Activated T-helper 2 cell treated with anti-CD3 and anti-CD28 coated beads, Interferon-gamma antibody, Interleukin-2, Interleukin-4, amounts not matched to agents 10 μg/mL and 5 μg/mL and 100 μg/mL, durations not matched to agents 14 hours and 24 hours and 36 hours (primary cell): ENCODE data around the gene HDAC11. TPM values are rescaled to one million over a fixed set of nuclear protein-coding genes. Genes with fewer than 3 reads are reported as not detected.
"Not testable (repeated sequence)": the region's sequence is repeated elsewhere in the genome, so short reads cannot be mapped to it uniquely, and the experiment has no call there.

Source experiments
- DNase-seq: peaks from one replicate; pipeline ENCODE4 v3.0.0; 2021; ENCODE audit warnings: low spot score
- H3K27ac Mint-ChIP-seq: one replicate; pipeline ENCODE4 v1.8.0; 2021; ENCODE audit warnings: mixed read lengths
- H3K27me3 Mint-ChIP-seq: one replicate; pipeline ENCODE4 v1.8.0; 2021; ENCODE audit warnings: low read depth, mixed read lengths
- H3K36me3 Mint-ChIP-seq: one replicate; pipeline ENCODE4 v1.8.0; 2021; ENCODE audit warnings: low read depth, mixed read lengths
- H3K4me1 Mint-ChIP-seq: one replicate; pipeline ENCODE4 v1.8.0; 2021; ENCODE audit warnings: low read depth, mixed read lengths
- H3K4me3 Mint-ChIP-seq: one replicate; pipeline ENCODE4 v1.8.0; 2021; ENCODE audit warnings: low read depth, mild to moderate bottlenecking, moderate library complexity, mixed read lengths
- H3K9me3 Mint-ChIP-seq: one replicate; pipeline ENCODE4 v1.8.0; 2021; ENCODE audit warnings: mixed read lengths
- intact Hi-C: fragments of 100-400 bp; cut with micrococcal nuclease; formaldehyde crosslinking; loops from one replicate; pipeline ENCODE4 v1.15.1; 2023
- total RNA-seq: library from RNA; stranded (reverse); gene quantifications from 2 replicates; pipeline ENCODE4 v1.2.3, GENCODE V29; 2022

The HDAC11 gene
- total RNA-seq, 1 donor from 2014 or later, result 2.6 TPM

DNA sequence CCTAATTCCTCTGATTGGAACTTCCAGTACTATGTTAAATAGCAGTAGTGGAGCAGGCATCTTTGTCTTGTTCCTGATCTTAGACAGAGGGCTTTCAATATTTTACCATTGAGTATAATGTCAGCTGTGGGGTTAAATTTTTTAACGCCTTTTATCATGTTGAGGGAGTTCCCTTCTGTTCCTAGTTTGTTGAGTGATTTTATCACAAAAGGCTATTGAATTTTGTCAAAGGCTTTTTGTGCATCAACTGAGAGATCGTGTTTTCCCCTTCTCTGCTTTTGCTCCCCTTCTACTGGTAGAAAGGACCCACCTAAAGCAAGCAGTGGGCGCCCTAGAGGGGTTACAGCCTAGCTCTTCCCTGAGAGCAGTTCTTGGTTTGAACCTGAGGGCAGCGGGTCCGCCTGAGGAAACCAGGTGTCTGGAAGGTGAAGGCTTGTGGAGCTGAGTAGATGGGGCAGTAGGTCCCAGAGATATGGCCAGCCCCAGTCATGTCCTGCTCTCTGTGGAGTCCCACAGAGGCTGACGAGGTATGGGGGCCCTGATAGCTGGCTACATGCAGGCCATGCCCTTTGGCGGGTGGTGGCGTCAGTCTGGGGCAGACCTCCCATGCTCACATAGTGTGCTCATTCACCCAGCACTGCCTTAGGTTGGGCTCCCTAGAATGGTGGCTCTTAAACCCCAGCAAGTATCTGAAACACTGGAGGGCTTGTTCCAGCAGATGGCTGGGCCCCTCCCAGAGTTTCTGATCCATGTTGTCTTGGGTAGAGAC, 11.3 kb downstream of the HDAC11 start:
- intact Hi-C loops, result no loop called here
- Mint-ChIP-seq H3K4me1 (no peaks in the 10 kb centered on the region), H3K27ac (no peak overlapping the region), H3K4me3 (no peak overlapping the region), H3K9me3 (no peaks in the 10 kb centered on the region), H3K36me3 (no peaks in the 10 kb centered on the region), H3K27me3 (no peaks in the 10 kb centered on the region)
- no peak for DNase-seq

DNA sequence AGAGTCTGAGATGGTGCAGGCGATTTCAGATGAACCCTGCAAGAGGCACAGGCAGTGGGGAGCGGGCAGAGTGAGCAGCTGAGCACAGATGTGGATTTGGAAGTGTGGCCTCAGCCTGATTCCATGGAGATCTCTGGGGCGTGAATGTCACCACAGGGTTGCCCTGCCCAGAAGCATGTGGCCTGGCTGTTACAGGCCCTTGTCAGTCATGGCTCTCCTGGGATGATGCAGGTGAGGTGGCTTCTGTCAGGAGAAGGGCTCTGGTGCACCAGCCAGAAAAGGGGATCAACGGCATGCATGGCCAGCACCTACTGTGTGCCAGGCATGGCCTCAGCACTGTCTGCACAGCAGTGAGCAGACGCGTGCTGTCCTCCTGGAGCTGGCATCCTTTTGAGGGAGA, 11.9 kb downstream of the HDAC11 start:
- Mint-ChIP-seq H3K4me3 (no peak overlapping the region), H3K27ac (no peak overlapping the region), H3K4me1 (no peaks in the 10 kb centered on the region), H3K27me3 (no peaks in the 10 kb centered on the region), H3K36me3 (no peaks in the 10 kb centered on the region), H3K9me3 (no peaks in the 10 kb centered on the region)
- intact Hi-C loops, result no loop called here
- DNase-seq, result no peak

DNA sequence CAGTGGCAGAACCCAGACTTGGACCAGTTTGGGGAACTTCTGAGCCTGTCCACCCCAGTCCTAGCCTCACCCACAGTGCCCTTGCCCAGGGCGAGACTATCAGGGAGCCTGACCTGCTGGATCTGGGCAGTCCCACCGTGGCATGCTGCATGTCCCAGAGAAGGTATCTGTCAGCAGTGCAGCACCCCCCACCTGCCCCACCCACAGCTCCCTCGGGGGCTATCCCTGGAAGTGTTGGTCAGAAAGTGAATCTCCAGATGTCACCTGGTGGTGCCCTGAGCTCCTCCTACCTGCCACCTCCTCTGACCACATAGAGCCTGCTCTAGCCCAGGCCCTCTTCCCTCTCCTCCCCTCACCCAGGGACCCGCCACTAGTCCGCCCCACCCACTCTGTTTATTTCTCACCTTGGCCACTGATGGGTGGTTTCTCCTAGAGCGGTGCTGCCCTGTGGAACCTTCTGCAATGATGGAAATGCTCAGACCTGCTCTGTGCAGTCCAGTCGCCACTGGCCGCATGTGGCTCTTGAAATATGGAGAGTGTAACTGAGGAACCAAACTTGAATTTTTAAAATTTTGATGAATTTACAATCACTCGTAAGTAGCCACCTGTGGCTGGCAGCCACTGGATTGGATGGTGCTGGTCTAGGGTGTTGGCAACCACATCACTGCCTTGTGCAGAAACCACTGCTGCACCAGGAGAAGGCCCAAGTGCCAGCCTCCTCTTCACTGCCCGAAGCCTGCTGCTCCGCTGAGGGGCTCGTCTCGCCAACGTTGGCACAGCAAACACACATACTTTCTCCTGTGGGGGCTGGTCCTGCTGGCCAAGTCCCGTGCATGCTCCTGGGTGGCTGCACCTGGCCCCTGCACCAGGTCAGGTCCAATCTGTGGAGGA, 13.1 kb downstream of the HDAC11 start:
- no peak for DNase-seq
- peaks cover 2% of the 10 kb centered on the region for H3K4me1 Mint-ChIP-seq
- no peaks in the 10 kb centered on the region for H3K9me3 Mint-ChIP-seq
- no peak overlapping the region for H3K4me3 Mint-ChIP-seq
- no peaks in the 10 kb centered on the region for H3K27me3 Mint-ChIP-seq
- no peaks in the 10 kb centered on the region for H3K36me3 Mint-ChIP-seq
- H3K27ac Mint-ChIP-seq, result no peak overlapping the region
- intact Hi-C loops, result no loop called here

DNA sequence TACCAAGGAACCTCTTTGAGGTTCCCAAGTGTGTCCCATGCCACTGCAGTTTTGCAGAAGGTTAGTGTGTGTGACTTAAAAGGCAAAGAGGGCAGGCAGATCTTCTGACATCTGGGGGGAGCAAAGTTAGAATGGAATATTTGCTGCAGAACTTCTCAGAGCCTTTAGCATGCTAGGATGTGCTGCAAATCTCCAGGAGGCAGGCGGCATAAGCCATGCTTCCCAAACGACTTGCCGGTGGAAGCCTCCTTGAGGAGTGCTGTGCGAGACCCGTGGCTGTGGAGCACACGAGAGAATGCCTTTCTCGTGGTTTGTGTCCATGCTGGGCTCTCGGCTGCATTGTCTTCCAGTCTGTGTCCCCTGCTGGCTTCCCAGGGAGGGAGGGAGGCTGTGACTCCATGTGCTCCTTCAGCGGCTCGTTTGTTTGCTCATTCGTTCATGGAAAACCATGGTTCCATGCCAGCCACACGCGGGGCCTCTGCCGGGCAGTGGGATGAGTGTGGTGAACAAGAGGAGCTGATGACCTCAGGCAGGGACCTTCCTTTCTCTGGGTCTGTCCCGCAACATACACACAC, 13.8 kb downstream of the HDAC11 start:
- no peak overlapping the region for H3K4me3 Mint-ChIP-seq
- intact Hi-C loops, result no loop called here
- H3K4me1 Mint-ChIP-seq, result peaks cover 2% of the 10 kb centered on the region
- no peaks in the 10 kb centered on the region for H3K27me3 Mint-ChIP-seq
- H3K36me3 Mint-ChIP-seq, result no peaks in the 10 kb centered on the region
- H3K27ac Mint-ChIP-seq, result no peak overlapping the region
- H3K9me3 Mint-ChIP-seq, result no peaks in the 10 kb centered on the region
- no peak for DNase-seq

- H3K27me3 Mint-ChIP-seq, result no peaks in the 10 kb centered on the region
- intact Hi-C loops, result no loop called here
- DNase-seq, result no peak
- no peak overlapping the region for H3K27ac Mint-ChIP-seq
- no peaks in the 10 kb centered on the region for H3K9me3 Mint-ChIP-seq
- H3K4me1 Mint-ChIP-seq, result peaks cover 2% of the 10 kb centered on the region
- no peaks in the 10 kb centered on the region for H3K36me3 Mint-ChIP-seq
- no peak overlapping the region for H3K4me3 Mint-ChIP-seq
Observed at GRCh38 chr3:13494463-13495350, 14.6 kb downstream of the HDAC11 start.

DNA sequence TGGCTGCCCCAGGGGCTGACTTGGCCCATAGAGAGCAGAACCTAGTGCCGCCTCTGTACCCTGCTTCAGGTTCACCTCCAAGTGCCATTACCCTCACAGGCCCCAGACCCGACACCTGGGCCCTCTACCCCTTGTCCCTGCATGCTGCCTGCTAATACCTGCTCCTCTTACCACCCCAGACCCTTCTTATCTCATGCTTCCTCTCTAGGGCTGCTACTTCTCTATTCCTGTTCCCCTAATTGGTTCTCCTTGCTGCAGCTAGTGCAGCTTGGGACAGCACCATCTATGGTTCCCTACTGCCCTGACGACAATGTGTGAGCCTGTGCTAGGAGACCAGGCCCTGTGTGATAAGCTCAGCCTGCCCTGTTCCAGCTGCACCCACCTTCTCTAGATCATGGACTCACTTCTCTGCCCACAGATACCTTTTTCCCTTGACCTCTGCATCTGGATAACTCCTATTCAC, 15.3 kb downstream of the HDAC11 start:
- no peaks in the 10 kb centered on the region for H3K36me3 Mint-ChIP-seq
- H3K27me3 Mint-ChIP-seq, result no peaks in the 10 kb centered on the region
- peaks cover 2% of the 10 kb centered on the region for H3K4me1 Mint-ChIP-seq
- intact Hi-C loops, result no loop called here
- H3K27ac Mint-ChIP-seq, result no peak overlapping the region
- no peaks in the 10 kb centered on the region for H3K9me3 Mint-ChIP-seq
- no peak for DNase-seq
- no peak overlapping the region for H3K4me3 Mint-ChIP-seq

DNA sequence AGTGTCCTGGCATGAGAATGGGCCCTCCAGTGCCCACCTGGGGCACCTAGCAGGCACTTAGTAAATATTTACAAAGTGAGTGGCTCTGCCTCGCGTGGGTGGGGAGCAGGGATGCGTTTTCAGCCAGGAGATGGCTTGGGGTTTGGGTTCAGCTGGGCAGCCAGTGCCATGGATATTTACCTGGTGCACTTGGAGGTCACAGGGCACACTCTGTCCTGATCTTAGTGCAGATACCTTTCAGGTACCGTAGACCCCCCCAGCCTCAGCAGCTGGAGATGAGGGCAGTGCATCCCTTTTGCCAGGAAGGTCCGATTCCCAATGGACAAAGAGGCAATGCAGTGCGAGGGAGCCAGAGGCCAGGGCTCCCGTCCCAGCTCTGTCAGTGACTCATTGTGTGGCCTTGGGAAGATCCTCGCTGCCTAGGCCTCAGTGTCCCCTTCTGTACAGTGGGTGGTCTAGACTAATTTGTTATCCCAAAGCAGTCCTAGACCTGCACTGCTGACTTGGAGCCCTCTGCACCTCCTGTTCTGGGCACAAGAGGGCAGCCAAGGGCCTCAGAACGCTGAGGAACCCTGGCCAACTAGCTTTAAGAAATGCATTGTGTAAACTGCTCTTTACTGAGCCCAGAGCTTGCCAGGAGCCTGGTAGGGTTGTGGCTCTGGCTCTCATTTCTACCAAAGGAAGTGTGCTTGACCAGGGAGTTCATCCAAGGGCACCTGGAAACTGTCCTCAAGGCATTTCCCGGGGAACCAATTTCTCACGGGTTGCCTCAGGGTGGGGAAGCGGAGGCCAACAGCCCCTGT, 16.0 kb downstream of the HDAC11 start:
- H3K27me3 Mint-ChIP-seq, result no peaks in the 10 kb centered on the region
- DNase-seq, result peak; percentile 60
- H3K4me3 Mint-ChIP-seq, result no peak overlapping the region
- H3K9me3 Mint-ChIP-seq, result no peaks in the 10 kb centered on the region
- peaks cover 2% of the 10 kb centered on the region for H3K4me1 Mint-ChIP-seq
- intact Hi-C loops, result loop anchor here (1.0 kb wide), 1 partner anchor 152 kb away; no protein-coding TSS in a partner anchor
- no peaks in the 10 kb centered on the region for H3K36me3 Mint-ChIP-seq
- H3K27ac Mint-ChIP-seq, result no peak overlapping the region

DNA sequence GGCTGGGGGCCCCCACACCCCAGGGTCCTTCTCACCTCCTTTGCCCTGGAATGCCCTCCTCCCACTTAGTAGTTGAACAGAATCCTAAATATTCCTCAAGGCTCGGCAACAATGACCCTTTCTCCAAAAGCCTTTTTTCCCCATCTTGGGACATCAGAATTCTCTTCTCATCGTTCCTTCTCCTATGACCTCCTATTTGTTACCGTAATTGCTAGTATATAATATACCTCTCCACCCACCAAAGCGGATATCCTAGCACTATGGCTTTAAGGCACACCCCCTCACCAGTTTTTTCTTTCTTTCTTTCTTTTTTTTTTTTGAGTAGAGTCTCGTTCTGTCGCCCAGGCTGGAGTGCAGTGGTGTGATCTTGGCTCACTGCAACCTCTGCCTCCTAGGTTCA, 16.8 kb downstream of the HDAC11 start:
- Mint-ChIP-seq H3K9me3 (no peaks in the 10 kb centered on the region), H3K27ac (no peak overlapping the region), H3K4me3 (no peak overlapping the region), H3K4me1 (peaks cover 2% of the 10 kb centered on the region), H3K36me3 (no peaks in the 10 kb centered on the region), H3K27me3 (no peaks in the 10 kb centered on the region)
- intact Hi-C loops, result loop anchor here (1.0 kb wide), 1 partner anchor 151 kb away; no protein-coding TSS in a partner anchor
- no peak for DNase-seq

DNA sequence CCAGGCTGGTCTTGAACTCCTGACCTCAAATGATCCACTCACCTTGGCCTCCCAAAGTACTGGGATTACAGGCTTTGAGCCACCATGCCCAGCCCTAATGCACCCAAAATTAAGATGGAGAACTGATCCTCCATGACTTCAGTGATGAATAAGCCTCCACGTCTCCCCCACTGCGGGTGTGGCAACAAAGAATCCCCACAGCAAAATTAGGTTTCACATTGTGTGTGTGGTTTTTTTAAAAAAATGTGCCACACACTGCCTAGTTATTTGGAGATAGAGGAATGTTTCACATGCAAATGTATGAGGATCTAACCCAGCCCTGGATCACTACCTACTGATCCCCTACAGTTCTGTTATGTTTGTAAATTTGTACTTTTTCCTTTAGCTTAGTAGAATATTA, 17.3 kb downstream of the HDAC11 start:
- no peaks in the 10 kb centered on the region for H3K27me3 Mint-ChIP-seq
- H3K9me3 Mint-ChIP-seq, result no peaks in the 10 kb centered on the region
- no peak for DNase-seq
- no peaks in the 10 kb centered on the region for H3K36me3 Mint-ChIP-seq
- intact Hi-C loops, result no loop called here
- no peak overlapping the region for H3K27ac Mint-ChIP-seq
- H3K4me1 Mint-ChIP-seq, result peaks cover 2% of the 10 kb centered on the region
- H3K4me3 Mint-ChIP-seq, result no peak overlapping the region

DNA sequence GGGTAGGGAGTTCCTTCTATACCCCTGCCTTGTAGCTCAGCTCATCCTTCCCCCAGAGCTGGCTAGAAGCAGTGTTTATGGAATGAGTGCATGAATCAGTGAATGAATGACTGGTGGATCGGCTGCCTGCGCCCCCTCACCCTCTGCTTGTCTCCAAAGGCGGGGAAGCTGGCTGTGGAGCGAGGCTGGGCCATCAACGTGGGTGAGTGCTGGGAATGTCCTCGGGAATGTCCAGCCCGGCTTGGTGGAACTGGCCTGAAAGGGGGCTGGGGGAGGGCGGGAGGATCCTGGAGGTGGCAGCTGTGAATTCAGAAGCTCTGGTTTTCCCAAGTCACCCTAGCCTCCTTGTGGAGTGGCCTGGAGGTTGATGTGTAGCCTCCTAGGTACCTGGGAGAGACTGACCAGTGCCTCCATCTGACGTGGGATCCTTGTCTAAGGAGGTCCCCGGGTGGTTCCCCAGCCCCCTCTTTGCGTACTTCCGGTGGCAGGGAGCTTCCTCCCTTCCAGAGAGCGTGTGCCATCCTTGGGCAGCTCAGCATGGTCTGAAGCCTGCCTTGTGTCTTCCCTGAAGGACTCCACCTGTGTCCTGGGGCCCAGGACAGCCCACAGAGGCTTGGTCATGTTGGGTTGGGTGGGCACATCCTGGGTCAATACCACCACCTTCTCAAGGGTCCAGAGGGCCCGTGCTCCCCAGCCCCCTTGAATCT, 18.4 kb downstream of the HDAC11 start:
- H3K27ac Mint-ChIP-seq, result no peak overlapping the region
- H3K27me3 Mint-ChIP-seq, result no peaks in the 10 kb centered on the region
- intact Hi-C loops, result no loop called here
- no peaks in the 10 kb centered on the region for H3K36me3 Mint-ChIP-seq
- DNase-seq, result no peak
- H3K4me1 Mint-ChIP-seq, result peaks cover 2% of the 10 kb centered on the region
- H3K4me3 Mint-ChIP-seq, result no peak overlapping the region
- H3K9me3 Mint-ChIP-seq, result no peaks in the 10 kb centered on the region

GRCh38 chr3:13499246-13499645, 19.1 kb downstream of the HDAC11 start:
- DNase-seq, H3K27me3 Mint-ChIP-seq, H3K9me3 Mint-ChIP-seq, H3K36me3 Mint-ChIP-seq, H3K4me3 Mint-ChIP-seq, H3K27ac Mint-ChIP-seq, H3K4me1 Mint-ChIP-seq, intact Hi-C loops: not testable (repeated sequence)
